GM23338 (cell line): ENCODE measurements around the gene MAP3K7CL. TPM values are rescaled to one million over a fixed set of nuclear protein-coding genes. Genes with fewer than 3 reads are reported as not detected.

ENCODE experiments used
- ATAC-seq: fragments of 200-7000 bp; cut with Tn5 transposase; 3 replicates; pipeline ENCODE4 v1.9.1; 2020
- DNase-seq: peaks from one replicate; pipeline ENCODE4 v3.0.0-alpha.2; 2015; ENCODE audit warnings: low spot score
- H2AFZ ChIP-seq: fragments of 200-600 bp; sonication (generic); 2 replicates; pipeline ENCODE4 v1.8.0; 2016; ENCODE audit warnings: antibody characterized with exemption, mild to moderate bottlenecking, moderate library complexity
- H3F3A ChIP-seq: fragments of 200-600 bp; sonication (generic); replicated peaks from 2 replicates; pipeline ENCODE4 v1.8.0; 2017; ENCODE audit warnings: antibody characterized with exemption, mixed run types, low read depth
- H3K27ac ChIP-seq: fragments of 200-600 bp; sonication (generic); 2 replicates; pipeline ENCODE4 v1.6.1; 2016; ENCODE audit warnings: low read depth
- H3K27me3 ChIP-seq: fragments of 200-600 bp; sonication (generic); 2 replicates; pipeline ENCODE4 v1.8.0; 2016; ENCODE audit warnings: mild to moderate bottlenecking, mixed run types, moderate library complexity; ENCODE audit not compliant: insufficient read depth
- H3K36me3 ChIP-seq: fragments of 200-600 bp; sonication (generic); 2 replicates; pipeline ENCODE4 v1.8.0; 2016; ENCODE audit warnings: mild to moderate bottlenecking; ENCODE audit not compliant: insufficient read depth
- H3K4me1 ChIP-seq: fragments of 200-600 bp; sonication (generic); 2 replicates; pipeline ENCODE4 v1.8.0; 2016; ENCODE audit warnings: mild to moderate bottlenecking, moderate library complexity; ENCODE audit not compliant: insufficient read depth
- H3K4me2 ChIP-seq: fragments of 200-600 bp; sonication (generic); 2 replicates; pipeline ENCODE4 v1.7.1; 2017; ENCODE audit warnings: mixed run types
- H3K4me3 ChIP-seq: fragments of 200-600 bp; sonication (generic); 2 replicates; pipeline ENCODE4 v1.6.1; 2016; ENCODE audit warnings: mixed run types
- H3K79me2 ChIP-seq: fragments of 200-600 bp; sonication (generic); replicated peaks from 2 replicates; pipeline ENCODE4 v1.8.0; 2017; ENCODE audit warnings: mild to moderate bottlenecking; ENCODE audit not compliant: insufficient read depth
- H3K9me2 ChIP-seq: fragments of 200-600 bp; sonication (generic); 2 replicates; pipeline ENCODE4 v1.8.0; 2017; ENCODE audit not compliant: insufficient read depth
- H4K20me1 ChIP-seq: fragments of 200-600 bp; sonication (generic); replicated peaks from 2 replicates; pipeline ENCODE4 v1.8.0; 2017; ENCODE audit warnings: mild to moderate bottlenecking; ENCODE audit not compliant: insufficient read depth
- H3K27ac Mint-ChIP-seq: 2 replicates; pipeline ENCODE4 v1.8.0; 2020; ENCODE audit warnings: inconsistent platforms, mild to moderate bottlenecking, moderate library complexity, mixed read lengths
- H3K27me3 Mint-ChIP-seq: 3 replicates; pipeline ENCODE4 v1.8.0; 2022; ENCODE audit warnings: low read depth, mild to moderate bottlenecking, moderate library complexity, mixed read lengths, inconsistent platforms; ENCODE audit not compliant: insufficient read depth, poor library complexity
- H3K36me3 Mint-ChIP-seq: 3 replicates; pipeline ENCODE4 v1.8.0; 2021; ENCODE audit warnings: low read depth, mild to moderate bottlenecking, inconsistent platforms, moderate library complexity, mixed read lengths
- H3K4me1 Mint-ChIP-seq: 3 replicates; pipeline ENCODE4 v1.8.0; 2020; ENCODE audit warnings: mild to moderate bottlenecking, inconsistent platforms, mixed read lengths
- H3K4me3 Mint-ChIP-seq: 3 replicates; pipeline ENCODE4 v1.8.0; 2021; ENCODE audit warnings: moderate library complexity, mild to moderate bottlenecking, inconsistent platforms, mixed read lengths
- H3K9me3 Mint-ChIP-seq: 3 replicates; pipeline ENCODE4 v1.8.0; 2020; ENCODE audit warnings: moderate library complexity, mild to moderate bottlenecking, inconsistent platforms, mixed read lengths
- CREB1 ChIP-seq: fragments of 250-450 bp; sonication (Bioruptor Pico); IDR thresholded peaks from 2 replicates; pipeline ENCODE4 v1.5.0; 2020; ENCODE audit warnings: low read depth, mild to moderate bottlenecking, moderate library complexity
- CTCF ChIP-seq, 2 experiments: fragments of 200-600 bp in 1 of 2; sonication (generic) in 1 of 2; conservative IDR thresholded peaks; 2 replicates each; pipeline versions ENCODE4 v1.5.1 to v1.6.1; 2016 to 2017; ENCODE audit warnings: antibody characterized with exemption in 2 of 2, low read depth in 2 of 2, mild to moderate bottlenecking in 2 of 2, moderate library complexity in 1 of 2
- EZH2 ChIP-seq: fragments of 200-600 bp; sonication (generic); IDR thresholded peaks from one replicate; pipeline ENCODE4 v1.8.0; 2017; ENCODE audit warnings: antibody characterized with exemption, mild to moderate bottlenecking, low read depth; ENCODE audit not compliant: unreplicated experiment
- JUNB ChIP-seq: IDR thresholded peaks from one replicate; pipeline ENCODE4 v1.6.1; 2016; ENCODE audit warnings: antibody characterized with exemption; ENCODE audit not compliant: unreplicated experiment
- NANOG ChIP-seq: IDR thresholded peaks from 2 replicates; pipeline ENCODE4 v1.6.1; 2016; ENCODE audit warnings: antibody characterized with exemption, borderline replicate concordance
- POLR2AphosphoS5 ChIP-seq: IDR thresholded peaks from 2 replicates; pipeline ENCODE4 v1.6.1; 2016; ENCODE audit warnings: antibody characterized with exemption, low read depth
- STAT1 ChIP-seq: IDR thresholded peaks from one replicate; pipeline ENCODE4 v1.6.1; 2016; ENCODE audit warnings: antibody characterized with exemption; ENCODE audit not compliant: unreplicated experiment
- ZNF114 ChIP-seq: fragments of 250-450 bp; sonication (Bioruptor Pico); IDR thresholded peaks from 2 replicates; pipeline ENCODE4 v1.5.0; 2020; ENCODE audit warnings: mild to moderate bottlenecking, moderate library complexity
- ZNF331 ChIP-seq: fragments of 250-450 bp; sonication (Bioruptor Pico); IDR thresholded peaks from 2 replicates; pipeline ENCODE4 v1.5.0; 2020; ENCODE audit warnings: low read depth, mild to moderate bottlenecking, moderate library complexity
- ZNF462 ChIP-seq: fragments of 250-450 bp; sonication (Bioruptor Pico); IDR thresholded peaks from 2 replicates; pipeline ENCODE4 v1.5.0; 2020; ENCODE audit warnings: mild to moderate bottlenecking, moderate library complexity
- polyA plus RNA-seq: library from polyadenylated mRNA; unstranded; fragments of >200 nt; fragmentation: Nextera tagmentation; extraction: Ambion mirVana; gene quantifications from 2 replicates; pipeline ENCODE4 v1.2.1, GENCODE V29; 2016
- total RNA-seq: library from RNA; depleted of rRNA; stranded (reverse); fragments of >200 nt; shearing (Covaris generic); gene quantifications from 2 replicates; pipeline ENCODE4 v1.2.3, GENCODE V29; 2014

MAP3K7CL gene
- total and polyA plus RNA-seq, 2 experiments from 2014 or later, result 2.4 to 3.6 TPM

GRCh38 chr21:29133796-29134195, 3.4 kb downstream of the MAP3K7CL start (continued):
- TF ChIP-seq ZNF462 (CRISPR knock-in tag) (no peak), NANOG (no peak), JUNB (no peak), EZH2 (no peak), STAT1 (no peak), CREB1 (CRISPR knock-in tag) (no peak), POLR2AphosphoS5 (no peak)

GRCh38 chr21:29135481-29135880, 5.0 kb downstream of the MAP3K7CL start:
- Histone ChIP-seq H3K4me2 (no peak overlapping the region), H3K79me2 (no peaks in the 10 kb centered on the region), H3K36me3 (no peaks in the 10 kb centered on the region), H3K27ac (no peak overlapping the region), H3K27me3 (no peaks in the 10 kb centered on the region), H3K4me1 (no peaks in the 10 kb centered on the region), H4K20me1 (no peaks in the 10 kb centered on the region), H3F3A (no peaks in the 10 kb centered on the region), H3K4me3 (no peak overlapping the region), H3K9me2 (no peaks in the 10 kb centered on the region), H2AFZ (no peak overlapping the region)
- Mint-ChIP-seq H3K27ac (no peak overlapping the region), H3K4me1 (peaks cover 5% of the 10 kb centered on the region; the same call in 1 of the 3 replicates), H3K4me3 (no peak overlapping the region), H3K9me3 (no peaks in the 10 kb centered on the region), H3K36me3 (no peaks in the 10 kb centered on the region), H3K27me3 (peaks cover 10% of the 10 kb centered on the region)
- ATAC-seq (no peak), DNase-seq (no peak)
- TF ChIP-seq ZNF331 (no peak), ZNF462 (CRISPR knock-in tag) (no peak), ZNF114 (CRISPR knock-in tag) (no peak), CTCF (conservative IDR thresholded peaks at IDR 0.05; ENCODE audit: low read depth in 2 of 2) (no peak)
